RWPE2 (cell line): ENCODE data around the gene MPL.

ENCODE experiments used
- ATAC-seq: fragments of 200-7000 bp; cut with Tn5 transposase; 3 replicates; pipeline ENCODE4 v1.9.1; 2021; ENCODE audit warnings: low read depth
- DNase-seq: peaks from one replicate; pipeline ENCODE4 v3.0.0-alpha.2; 2020; ENCODE audit warnings: low spot score
- H3K27ac ChIP-seq: fragments of 450-650 bp; 2 replicates; pipeline ENCODE4 v1.5.1; 2017; ENCODE audit warnings: mild to moderate bottlenecking; ENCODE audit not compliant: poor library complexity, severe bottlenecking
- H3K27me3 ChIP-seq: fragments of 250-450 bp; sonication (Bioruptor Pico); 2 replicates; pipeline ENCODE4 v1.5.1; 2021; ENCODE audit warnings: mild to moderate bottlenecking, moderate library complexity; ENCODE audit not compliant: insufficient read depth, poor library complexity, severe bottlenecking
- H3K36me3 ChIP-seq: fragments of 250-450 bp; sonication (Bioruptor Pico); 2 replicates; pipeline ENCODE4 v1.5.1; 2020; ENCODE audit warnings: low read depth, mild to moderate bottlenecking, moderate library complexity
- H3K4me1 ChIP-seq: fragments of 250-450 bp; sonication (Bioruptor Pico); 2 replicates; pipeline ENCODE4 v1.5.1; 2021; ENCODE audit warnings: mild to moderate bottlenecking, moderate library complexity; ENCODE audit not compliant: insufficient read depth, poor library complexity, severe bottlenecking
- H3K4me3 ChIP-seq: fragments of 250-450 bp; sonication (Bioruptor Pico); 2 replicates; pipeline ENCODE4 v1.5.1; 2021; ENCODE audit warnings: mild to moderate bottlenecking, moderate library complexity; ENCODE audit not compliant: severe bottlenecking
- H3K9me3 ChIP-seq: fragments of 250-450 bp; sonication (Bioruptor Pico); 2 replicates; pipeline ENCODE4 v1.5.1; 2021; ENCODE audit warnings: mild to moderate bottlenecking, moderate library complexity; ENCODE audit not compliant: severe bottlenecking
- TF ChIP-seq, protein P1 (sequence below): fragments of 450-650 bp; IDR thresholded peaks from one replicate; pipeline ENCODE4 v1.5.1; 2017; ENCODE audit warnings: mild to moderate bottlenecking, moderate library complexity; ENCODE audit not compliant: poor library complexity, severe bottlenecking

MPL gene

DNA sequence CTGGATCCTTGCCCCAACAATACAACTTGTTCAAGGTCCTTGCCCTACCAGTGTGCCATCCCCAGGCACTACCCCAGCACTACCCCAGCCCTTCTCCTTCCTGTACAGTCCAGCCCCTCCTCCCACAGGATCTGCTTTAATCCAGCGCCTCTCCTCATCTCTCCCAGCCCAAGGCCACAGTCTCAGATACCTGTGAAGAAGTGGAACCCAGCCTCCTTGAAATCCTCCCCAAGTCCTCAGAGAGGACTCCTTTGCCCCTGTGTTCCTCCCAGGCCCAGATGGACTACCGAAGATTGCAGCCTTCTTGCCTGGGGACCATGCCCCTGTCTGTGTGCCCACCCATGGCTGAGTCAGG lies 14.7 kb downstream of the MPL start:
- H3K4me3 ChIP-seq, result no peak overlapping the region
- ATAC-seq, result no peak
- peaks cover 5% of the 10 kb centered on the region for H3K4me1 ChIP-seq
- H3K27ac ChIP-seq, result no peak overlapping the region
- H3K36me3 ChIP-seq, result no peaks in the 10 kb centered on the region; the same call in 1 of the 2 replicates
- no peak for DNase-seq
- H3K9me3 ChIP-seq, result no peaks in the 10 kb centered on the region
- H3K27me3 ChIP-seq, result no peaks in the 10 kb centered on the region
- TF ChIP-seq, protein P1, sequence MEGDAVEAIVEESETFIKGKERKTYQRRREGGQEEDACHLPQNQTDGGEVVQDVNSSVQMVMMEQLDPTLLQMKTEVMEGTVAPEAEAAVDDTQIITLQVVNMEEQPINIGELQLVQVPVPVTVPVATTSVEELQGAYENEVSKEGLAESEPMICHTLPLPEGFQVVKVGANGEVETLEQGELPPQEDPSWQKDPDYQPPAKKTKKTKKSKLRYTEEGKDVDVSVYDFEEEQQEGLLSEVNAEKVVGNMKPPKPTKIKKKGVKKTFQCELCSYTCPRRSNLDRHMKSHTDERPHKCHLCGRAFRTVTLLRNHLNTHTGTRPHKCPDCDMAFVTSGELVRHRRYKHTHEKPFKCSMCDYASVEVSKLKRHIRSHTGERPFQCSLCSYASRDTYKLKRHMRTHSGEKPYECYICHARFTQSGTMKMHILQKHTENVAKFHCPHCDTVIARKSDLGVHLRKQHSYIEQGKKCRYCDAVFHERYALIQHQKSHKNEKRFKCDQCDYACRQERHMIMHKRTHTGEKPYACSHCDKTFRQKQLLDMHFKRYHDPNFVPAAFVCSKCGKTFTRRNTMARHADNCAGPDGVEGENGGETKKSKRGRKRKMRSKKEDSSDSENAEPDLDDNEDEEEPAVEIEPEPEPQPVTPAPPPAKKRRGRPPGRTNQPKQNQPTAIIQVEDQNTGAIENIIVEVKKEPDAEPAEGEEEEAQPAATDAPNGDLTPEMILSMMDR, result no peak

DNA sequence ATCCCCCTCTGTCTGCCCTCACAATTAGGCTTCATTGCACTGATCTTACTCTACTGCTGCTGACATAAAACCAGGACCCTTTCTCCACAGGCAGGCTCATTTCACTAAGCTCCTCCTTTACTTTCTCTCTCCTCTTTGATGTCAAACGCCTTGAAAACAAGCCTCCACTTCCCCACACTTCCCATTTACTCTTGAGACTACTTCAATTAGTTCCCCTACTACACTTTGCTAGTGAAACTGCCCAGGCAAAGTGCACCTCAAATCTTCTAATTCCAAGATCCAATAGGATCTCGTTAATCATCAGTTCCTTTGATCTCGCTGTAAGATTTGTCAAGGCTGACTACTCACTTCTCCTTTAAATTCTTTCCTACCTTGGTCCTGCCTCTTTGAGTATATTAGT lies 15.3 kb downstream of the MPL start:
- H3K27me3 ChIP-seq, result no peaks in the 10 kb centered on the region
- peaks cover 5% of the 10 kb centered on the region for H3K4me1 ChIP-seq
- no peak overlapping the region for H3K4me3 ChIP-seq
- no peak overlapping the region for H3K27ac ChIP-seq
- TF ChIP-seq, protein P1, result no peak
- no peaks in the 10 kb centered on the region; the same call in 1 of the 2 replicates for H3K36me3 ChIP-seq
- ATAC-seq (no peak), DNase-seq (no peak)
- H3K9me3 ChIP-seq, result no peaks in the 10 kb centered on the region

DNA sequence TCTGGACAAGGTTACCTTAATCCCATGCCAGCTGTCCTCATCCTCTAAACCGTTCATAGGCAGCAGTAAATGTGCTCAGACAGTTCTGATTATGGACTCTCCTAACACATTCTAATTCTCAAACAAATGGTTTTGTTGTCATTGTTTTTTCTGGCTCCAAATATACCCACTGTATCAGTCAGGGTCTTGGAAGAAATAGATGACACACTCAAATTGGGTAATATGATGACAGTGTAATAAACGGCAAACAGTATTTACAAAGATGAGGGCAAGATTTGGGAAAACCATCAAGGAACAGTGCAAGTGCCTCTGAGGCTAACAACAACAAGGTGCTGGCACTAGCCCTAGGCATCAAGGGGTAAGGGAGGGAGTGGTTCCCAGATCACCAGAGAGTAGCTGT lies 16.9 kb downstream of the MPL start:
- ATAC-seq (no peak), DNase-seq (no peak)
- Histone ChIP-seq H3K9me3 (no peaks in the 10 kb centered on the region), H3K4me3 (no peak overlapping the region), H3K27ac (no peak overlapping the region), H3K36me3 (peaks cover 2% of the 10 kb centered on the region), H3K4me1 (peaks cover 5% of the 10 kb centered on the region), H3K27me3 (no peaks in the 10 kb centered on the region)
- TF ChIP-seq, protein P1, result no peak

DNA sequence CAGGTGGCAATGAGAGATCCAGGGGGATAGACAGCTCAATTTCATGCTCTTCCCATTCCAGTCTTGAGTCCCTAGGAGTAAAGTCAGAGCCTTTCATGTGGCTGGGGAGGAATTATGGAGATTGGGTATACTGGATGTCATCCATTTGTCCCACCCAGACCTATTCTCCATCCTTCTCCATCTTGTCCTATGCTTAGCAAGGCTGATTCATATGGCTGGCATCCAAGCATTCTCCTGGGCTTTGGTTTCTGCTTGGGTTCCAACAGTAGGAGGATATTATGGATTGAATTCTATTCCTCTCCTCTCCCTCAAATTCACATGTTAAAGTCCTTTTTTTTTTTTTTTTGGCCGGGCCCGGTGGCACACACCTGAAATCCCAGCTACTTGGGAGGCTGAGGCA lies 17.3 kb downstream of the MPL start:
- Histone ChIP-seq H3K27me3 (no peaks in the 10 kb centered on the region), H3K4me1 (peaks cover under 1% of the 10 kb centered on the region), H3K9me3 (no peaks in the 10 kb centered on the region), H3K27ac (no peak overlapping the region), H3K36me3 (peaks cover 6% of the 10 kb centered on the region), H3K4me3 (no peak overlapping the region)
- ATAC-seq, result no peak
- DNase-seq, result no peak
- TF ChIP-seq, protein P1, result no peak

DNA sequence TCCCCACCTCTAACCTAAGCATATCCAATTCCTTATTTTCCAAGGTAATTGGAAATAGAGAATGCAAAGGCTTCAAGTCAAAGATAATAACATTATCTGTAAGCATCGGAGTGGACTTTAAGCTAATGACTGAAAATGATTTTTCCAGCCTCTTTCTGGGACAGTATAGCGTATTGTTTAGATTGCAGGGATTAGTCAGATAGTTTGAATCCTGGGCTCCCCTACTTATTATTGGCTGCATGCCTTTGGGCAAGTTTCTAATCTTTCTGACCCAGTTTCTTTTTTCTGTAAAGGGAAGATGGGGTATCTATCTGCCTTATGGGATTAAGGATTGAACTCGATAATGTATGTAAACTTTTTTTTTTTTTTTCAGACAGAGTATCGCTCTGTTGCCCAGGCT lies 19.6 kb downstream of the MPL start:
- DNase-seq, result no peak

More for the DNA sequence above, 19.6 kb downstream of the MPL start:
- Histone ChIP-seq H3K9me3 (no peaks in the 10 kb centered on the region), H3K27ac (peak overlapping the region; percentile 78), H3K4me3 (no peak overlapping the region), H3K36me3 (peaks cover 29% of the 10 kb centered on the region), H3K4me1 (peaks cover 19% of the 10 kb centered on the region), H3K27me3 (no peaks in the 10 kb centered on the region)
- TF ChIP-seq, protein P1, result no peak
- ATAC-seq, result no peak
